Hematopoietic multipotent progenitor cell (in vitro differentiated cells): ENCODE results near the gene SSH3. TPM values are rescaled to one million over a fixed set of nuclear protein-coding genes. Genes with fewer than 3 reads are reported as not detected.

Experiments used
- DNase-seq, 3 donors: peaks; one replicate each; pipeline ENCODE4 v3.0.0-alpha.2; 2011 to 2015; ENCODE audit warnings: low read depth in 2 of 3, low spot score in 2 of 3
- total RNA-seq: library from RNA; depleted of rRNA; stranded (reverse); fragments of >200 nt; gene quantifications from one replicate; pipeline ENCODE4 v1.2.3, GENCODE V29; 2012

The SSH3 gene
- total RNA-seq, 1 donor, result 28.0 TPM

GRCh38 chr11:67267188-67268080, 35.9 kb upstream of the SSH3 start:
- no peak for DNase-seq

GRCh38 chr11:67268081-67268961, 35.0 kb upstream of the SSH3 start:
- peak in 2 of 3 donors; percentile 80 to 93 for DNase-seq

GRCh38 chr11:67268962-67269268, 34.4 kb upstream of the SSH3 start:
- no peak for DNase-seq

- no peak for DNase-seq
These were observed 33.7 kb upstream of the SSH3 start for GRCh38 chr11:67269401-67270255.

- DNase-seq, result no peak
These were observed 32.8 kb upstream of the SSH3 start for GRCh38 chr11:67270256-67271204.

GRCh38 chr11:67271205-67271540, 32.2 kb upstream of the SSH3 start:
- no peak for DNase-seq

- peak in 1 of 3 donors; percentile 60 for DNase-seq
These were observed 31.6 kb upstream of the SSH3 start for GRCh38 chr11:67271541-67272284.

GRCh38 chr11:67272327-67273259, 30.7 kb upstream of the SSH3 start:
- no peak for DNase-seq

- no peak for DNase-seq
These were observed 29.9 kb upstream of the SSH3 start for GRCh38 chr11:67273260-67273990.

GRCh38 chr11:67274768-67275605, 28.3 kb upstream of the SSH3 start:
- no peak for DNase-seq

- DNase-seq, result no peak
These were observed 27.5 kb upstream of the SSH3 start for GRCh38 chr11:67275606-67276409.

GRCh38 chr11:67276781-67277230, 26.5 kb upstream of the SSH3 start:
- DNase-seq, result peak in 2 of 3 donors; percentile 91 to 97

GRCh38 chr11:67277231-67277961, 25.9 kb upstream of the SSH3 start:
- DNase-seq, result peak; percentile 76 to 99 (median 99)

GRCh38 chr11:67278135-67278938, 25.0 kb upstream of the SSH3 start:
- DNase-seq, result no peak
